NOMO-1 treated with DMSO at 0.1 percent for 48 hours (cell line): ENCODE data around the gene DSCAML1.

Experiments used
- DNase-seq: peaks from one replicate; lab custom pipeline; 2025; ENCODE audit not compliant: unreplicated experiment; lab: John Stamatoyannopoulos, UW

Gene DSCAML1

DNA sequence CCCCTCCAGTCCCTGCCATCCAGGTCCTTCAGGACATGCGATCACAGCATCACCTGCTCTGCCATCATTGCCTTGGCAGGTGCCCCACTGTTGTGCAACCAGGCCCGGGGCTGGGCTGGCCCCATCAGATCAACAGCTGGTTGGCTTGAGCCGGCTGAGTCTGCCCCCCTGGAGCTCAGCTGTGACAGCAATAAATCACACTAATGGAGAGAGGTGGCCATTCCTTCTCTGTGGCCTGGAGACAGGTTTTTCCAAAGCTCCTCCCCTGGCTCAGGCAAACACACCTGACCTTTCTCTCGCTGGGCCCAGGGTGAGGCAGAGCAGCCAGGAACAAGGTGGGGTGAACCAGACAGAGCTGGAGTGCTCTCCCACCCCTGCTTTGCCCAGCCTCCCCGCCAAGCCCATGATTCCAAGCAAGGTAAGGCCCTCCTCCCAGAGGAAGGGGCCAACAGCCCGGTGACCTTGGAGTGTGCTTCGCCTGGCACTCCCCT lies 36.4 kb upstream of the DSCAML1 start:
- no peak for DNase-seq

DNA sequence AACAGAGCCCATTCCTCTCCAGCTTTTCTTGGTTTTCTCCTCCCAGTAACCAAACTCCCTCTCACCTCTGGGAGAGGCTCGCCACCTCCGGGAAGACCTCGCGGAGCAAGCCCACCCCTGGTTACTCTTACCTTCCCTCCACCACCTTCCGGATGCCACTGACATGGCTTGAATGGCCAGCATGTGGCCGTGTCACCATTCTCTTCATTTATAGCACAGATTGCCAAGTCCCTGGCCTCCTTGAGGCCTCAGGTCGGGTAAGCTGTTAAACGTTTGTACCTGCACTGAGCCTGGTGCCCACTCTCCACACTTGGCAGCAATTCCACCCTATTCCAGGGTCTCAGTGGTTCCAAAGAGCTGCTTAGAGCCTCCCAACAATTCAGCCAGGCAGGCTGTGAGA lies 35.5 kb upstream of the DSCAML1 start:
- no peak for DNase-seq

DNA sequence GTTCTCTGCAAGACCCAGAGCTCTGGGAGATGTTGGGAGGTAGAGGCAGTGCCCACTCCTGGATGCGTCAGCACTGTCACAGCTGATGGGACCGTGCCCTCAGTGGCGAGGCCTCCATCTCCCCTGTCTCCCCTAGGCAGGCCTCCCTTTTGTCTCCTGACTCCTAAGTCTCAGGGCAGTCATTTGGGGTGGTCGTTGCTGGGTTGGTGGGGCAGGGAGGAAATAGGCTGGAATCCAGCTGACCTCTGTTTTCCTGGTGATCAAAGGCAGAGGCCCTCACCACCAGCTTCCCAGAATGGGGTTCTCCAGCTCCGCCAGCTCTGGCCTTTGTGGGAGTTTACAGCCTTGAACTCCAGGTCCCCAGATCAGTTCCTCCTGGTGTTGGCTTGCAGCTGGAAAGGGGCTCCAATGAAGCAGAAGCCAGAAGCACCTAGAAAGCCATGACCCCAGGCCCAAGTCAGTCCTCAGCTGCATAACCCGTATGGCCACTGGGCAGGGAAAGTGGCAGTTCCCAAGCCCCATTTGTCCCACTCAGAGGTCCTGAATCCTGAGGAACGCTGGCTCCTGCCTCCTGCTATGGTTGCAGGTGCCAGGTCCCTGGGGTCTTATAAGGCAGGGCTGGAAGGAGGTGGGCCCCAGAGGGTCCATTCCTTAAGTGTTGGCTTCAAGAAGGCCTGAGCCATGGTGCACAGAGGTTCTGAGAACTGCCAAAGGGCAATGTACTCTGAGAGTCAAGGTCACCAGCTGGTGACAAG lies 34.8 kb upstream of the DSCAML1 start:
- no peak for DNase-seq

DNA sequence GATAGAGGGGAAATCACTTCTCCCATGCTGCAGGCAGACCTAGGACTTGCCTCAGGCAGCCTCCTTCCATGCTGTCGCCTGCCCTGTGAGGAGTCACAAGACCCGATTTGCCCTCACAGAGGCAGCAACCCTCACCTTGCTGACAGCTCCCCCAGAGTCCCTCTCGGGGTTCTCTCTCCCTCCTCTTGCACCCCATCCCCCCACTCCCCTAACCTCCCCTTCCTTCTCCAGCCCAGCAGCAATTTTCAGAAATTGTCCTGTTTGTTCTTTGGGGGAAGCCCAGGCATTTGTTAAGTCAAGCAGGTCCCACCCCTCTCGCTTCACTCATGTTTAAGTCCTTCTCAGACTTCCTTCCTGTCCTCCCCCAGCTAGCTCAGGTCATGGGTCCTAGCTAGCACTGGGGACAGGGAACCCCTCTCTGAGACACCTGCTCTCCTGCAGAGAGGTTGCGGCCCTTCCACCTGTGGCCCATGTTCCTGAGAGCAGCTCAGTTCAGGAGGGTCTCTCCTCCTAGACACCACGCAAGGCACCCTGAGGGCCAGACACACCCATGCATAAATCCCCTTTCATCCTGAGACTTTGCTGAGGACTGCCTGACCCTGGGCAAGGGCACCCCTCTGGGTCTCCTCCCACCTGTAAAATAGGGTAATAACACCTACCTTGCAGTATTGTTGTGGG lies 33.8 kb upstream of the DSCAML1 start:
- no peak for DNase-seq

DNA sequence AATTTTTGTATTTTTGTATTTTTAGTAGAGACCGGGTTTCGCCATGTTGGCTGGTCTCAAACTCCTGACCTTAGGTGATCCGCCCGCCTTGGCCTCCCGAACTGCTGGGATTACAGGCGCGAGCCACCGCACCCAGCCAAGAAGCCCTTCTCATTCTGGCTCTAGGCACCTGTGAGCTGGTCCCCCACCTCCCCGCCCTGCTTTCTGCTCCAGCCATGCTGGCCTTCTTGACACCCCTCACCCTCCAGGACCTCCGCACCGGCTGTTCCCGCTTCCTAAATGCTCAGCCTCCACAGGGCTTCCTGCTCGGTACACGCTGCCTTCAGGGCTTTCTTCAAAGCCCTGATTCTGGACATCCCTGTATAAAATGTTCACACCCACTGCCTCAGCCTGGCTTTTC lies 33.1 kb upstream of the DSCAML1 start:
- DNase-seq: no peak

DNA sequence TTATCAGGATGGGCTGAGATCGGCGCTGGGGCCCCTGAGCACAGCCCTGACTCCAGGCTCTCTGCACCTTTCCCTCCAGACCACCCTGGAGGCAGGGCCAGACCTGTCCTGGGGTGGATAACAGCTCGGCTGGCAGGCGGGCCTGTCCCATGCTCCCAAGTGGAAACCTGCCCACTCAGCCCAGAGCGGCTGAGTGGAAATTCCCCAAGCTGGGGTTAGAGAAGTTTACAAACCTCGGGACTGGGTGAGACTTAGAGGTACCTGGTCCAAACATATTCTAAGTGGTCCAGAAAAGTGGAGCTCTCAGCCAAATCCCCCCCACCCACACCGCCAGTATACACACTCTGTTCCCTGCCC lies 32.3 kb upstream of the DSCAML1 start:
- no peak for DNase-seq

DNA sequence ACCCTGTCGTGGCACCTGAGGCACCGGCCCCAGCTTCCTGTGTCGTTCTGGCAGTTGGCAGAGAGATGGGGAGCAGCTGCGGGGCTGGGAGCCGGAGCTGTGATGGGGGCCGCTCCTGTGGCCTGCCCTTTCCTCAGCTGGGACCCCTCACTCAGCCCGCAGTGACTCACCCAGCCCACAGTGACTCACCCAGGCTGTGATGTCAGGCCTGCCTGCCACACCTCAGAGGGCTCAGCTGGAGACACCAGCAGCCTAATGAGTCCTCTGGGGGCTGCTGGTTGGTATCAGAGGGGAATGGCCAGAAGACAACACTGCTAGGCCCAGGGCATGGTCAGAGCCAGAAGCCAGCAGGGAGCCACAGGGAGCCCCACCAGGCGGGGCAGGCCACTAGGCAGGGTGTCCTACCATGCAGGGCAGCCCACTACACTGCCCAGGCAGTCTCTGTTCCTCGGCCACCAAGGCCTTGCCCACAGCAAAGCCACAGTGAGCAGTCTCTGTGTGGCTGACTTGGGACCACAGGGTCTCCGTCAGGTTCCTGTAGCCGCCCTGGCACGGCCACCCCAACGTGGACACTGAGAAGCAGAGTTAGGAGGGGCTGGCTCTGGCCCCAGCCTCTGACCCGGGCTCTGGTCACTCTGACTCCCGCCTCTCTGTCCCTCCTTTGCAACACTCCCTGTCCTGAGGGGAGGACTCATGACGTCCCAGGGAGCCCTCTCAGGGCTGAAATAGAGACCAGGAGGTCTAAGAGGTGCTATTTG lies 31.8 kb upstream of the DSCAML1 start:
- peak; percentile 28 for DNase-seq

DNA sequence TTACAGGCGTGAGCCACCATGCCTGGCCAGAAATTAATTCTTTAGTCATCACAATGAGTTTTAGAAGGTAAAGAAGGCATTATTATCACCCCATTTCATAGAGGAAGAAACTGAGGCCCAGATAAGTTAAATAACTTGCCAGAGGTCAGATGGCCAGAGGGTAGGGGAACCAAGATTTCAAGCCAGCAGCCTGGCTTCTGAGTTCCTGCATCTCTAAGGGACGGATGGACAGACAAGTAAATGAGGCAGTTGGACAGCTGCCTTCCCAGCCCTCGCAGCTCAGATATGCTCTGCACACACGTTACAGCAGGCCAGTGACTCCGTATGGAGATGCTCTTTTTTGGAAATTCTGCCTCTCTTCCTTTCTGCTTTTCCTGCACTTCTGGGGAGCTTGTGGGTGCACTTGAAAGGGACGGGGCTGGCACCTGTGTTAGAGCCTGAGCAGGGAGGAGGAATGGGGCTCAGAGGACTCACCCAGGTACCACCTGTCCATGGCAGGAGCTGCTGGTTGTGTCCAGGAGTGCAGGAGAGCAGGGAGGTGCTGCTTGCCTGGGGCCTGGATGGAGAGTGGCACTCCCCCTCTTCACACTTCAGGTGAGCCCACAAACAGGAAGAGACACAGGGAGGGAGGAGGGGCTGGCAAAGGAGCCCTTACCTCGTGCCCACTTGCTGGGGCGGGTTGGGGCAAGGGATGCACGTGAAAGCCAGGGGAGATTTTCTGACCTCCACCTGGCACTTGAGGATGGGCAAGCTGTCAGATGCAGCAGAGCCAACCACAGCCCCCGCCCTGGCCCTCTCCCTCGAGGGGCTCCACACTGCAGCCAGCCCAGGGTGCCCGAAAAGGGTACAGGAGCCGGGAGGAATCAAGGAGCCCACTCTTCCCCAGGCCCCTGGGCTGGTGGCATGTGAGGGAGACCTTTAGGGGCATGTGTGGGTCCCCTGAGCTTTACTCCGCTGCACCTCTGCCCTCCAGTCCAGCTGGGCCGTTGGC lies 30.8 kb upstream of the DSCAML1 start:
- no peak for DNase-seq

DNA sequence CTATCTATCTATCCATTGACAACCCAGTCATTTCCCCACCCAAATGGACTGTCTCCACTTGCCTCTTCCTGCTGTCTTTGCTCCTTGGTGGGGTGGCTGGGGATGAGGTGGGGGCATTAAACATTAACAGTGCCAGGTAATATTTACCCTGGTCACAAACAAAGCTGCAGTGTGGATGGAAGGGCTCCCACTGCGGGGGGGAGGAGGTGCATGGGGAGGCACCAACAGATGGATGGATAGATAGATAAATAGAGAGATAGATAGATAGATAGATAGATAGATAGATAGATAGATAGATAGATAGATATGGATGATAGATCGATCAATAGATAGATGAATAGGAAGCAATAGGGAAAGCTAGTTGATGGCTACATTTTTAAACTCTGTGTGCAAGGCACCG lies 29.8 kb upstream of the DSCAML1 start:
- DNase-seq: no peak

DNA sequence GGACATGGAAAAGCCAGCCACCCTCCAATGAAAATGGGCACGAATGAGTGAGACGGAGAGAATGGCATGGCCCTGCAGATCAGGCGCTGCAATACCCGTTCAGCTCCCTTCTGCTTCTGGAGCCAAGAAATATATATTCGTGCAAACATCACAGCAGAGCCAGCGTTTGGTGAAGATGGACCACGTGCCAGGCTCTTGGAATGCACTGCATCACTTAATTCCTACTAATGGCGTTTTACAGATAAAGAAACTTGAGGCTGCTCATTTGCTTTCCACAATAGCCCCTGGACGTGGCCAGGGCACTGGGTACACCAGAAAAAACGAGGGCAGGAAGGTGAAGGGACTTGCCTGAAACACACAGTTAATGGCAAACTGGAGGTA lies 29.2 kb upstream of the DSCAML1 start:
- no peak for DNase-seq

DNA sequence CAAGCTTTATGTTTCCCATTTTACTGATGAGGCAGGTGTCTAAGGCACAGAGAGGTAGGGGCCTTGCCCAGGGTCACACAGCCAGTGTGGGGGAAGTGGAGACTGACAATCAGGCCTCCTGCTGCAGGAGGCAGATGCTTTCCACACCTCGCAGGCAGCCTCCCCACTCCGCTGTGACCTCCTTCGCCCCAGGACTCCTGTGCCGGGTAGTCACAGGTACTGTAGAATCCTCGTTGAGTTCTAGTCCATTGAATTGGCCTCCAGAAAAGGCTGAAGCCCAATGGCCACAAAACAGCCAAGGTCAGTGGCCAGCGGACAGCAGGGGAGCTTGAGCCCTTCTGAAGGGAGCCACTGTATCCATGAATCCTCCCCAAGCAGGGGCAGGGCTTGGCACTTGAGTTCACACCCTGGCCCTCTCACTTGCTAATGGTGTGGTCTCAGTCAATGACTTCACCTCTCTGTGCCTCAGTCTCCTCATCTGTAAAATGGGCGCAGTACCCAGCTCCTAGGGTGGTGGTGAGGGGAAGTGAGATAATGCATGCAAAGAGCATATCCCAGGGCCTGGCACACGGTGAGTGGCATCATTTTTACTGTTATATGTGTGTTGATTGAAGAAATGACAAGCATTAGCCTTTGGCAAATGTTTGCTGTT lies 28.6 kb upstream of the DSCAML1 start:
- DNase-seq: no peak

DNA sequence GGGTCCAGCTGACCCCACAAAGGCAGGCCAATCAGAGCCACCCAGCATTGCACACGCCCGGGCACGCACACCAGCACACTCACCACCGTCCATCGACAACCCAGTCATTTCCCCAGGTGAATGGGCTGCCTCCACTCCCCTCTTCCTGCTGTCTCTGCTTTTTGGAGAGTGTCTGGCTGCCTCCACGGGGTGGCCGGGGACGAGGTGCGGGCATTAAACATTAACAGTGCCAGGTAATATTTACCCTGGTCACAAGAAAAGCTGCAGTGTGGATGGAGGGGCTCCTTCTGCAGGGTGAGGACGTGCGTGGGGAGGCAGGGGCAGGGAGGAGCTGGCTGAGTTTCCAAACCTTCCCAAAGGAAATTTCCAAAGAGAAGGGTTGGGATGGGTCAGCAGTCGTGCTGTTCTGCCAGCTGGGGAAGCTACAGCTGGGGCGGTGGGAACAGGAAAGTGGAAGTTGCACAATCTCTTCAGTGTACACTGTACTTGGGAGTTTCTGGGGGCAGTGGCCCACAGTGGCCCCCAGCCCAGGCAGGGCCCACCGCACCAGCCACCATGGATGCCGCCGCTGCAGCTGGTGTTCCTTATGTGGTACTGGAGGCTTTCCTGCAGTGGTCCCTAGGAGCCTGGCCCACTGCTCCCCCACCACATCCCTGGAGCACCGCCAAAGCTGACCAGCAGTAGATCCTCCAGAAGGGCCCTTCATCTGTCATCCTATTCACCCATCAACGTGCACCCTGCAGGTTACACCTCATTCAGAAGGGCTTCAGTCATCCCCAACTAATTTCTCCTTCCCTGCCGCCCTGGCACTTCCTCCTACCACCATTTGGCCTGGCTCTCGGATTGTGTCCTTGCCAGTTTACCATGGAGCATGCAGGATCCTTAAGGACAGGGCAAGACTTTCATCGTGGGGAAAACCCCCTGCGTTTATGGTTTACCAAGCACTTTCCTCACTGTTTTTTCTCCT lies 27.8 kb upstream of the DSCAML1 start, which contains the start of gene FXYD2:
Gene FXYD2 (minus strand): TSS at position 174 of the 967 bp plus-strand sequence. CDS start 66 bp downstream, at position 108.
- no peak for DNase-seq

DNA sequence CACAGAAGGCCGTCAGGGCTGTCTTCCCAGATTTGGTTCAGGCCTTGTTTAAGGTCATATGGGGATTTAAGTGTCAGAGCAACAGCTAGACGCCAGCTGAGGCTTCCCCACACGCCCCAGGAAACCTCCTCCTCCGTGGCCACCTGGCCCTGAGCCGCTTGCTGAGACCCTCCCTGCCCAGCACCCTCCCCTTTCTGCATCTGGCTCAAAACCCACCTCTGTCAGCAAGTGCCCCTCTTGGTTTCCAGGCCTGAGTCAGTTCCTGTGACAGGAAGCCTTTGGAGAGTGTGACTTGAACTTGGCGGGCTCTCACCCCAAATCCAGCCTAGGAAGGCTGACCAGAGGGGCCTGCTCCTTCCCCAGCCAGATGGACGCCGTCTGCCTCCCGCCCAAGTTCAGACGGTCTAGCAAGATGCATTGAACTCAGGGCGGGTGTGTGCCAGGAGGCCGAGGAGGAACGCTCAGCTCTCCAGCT lies 27.0 kb upstream of the DSCAML1 start:
- no peak for DNase-seq

DNA sequence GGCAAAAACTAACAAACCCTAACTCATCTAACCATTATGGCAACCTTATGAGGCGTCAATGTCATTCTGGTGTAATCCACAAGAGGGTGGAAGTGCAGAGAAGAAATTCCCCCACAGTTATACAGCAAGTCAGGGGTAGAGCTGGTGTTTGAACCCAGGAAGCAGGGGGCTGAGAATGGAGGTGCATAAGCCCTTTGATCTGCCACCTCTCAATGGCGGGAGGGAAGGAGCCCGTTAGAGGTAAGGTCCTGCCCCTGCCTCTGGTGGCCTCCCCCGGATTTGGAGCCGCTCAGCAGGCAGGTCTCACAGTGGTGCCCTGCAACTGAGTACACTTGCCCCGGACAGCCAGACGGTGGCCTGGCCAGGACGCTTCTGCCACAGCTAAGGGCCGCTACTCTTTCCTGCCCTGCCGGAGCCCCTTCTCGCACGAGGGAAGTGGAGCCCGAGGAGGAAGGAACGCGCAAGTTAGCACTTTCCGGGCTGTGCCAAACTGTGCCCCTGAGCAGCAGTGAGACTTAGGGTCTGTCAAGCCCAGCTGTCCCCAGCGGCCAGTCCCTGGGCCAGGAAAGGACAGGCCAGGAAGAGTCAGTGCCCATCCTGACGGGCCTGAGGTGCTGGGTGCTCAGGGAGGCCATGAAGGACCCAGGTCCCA lies 26.4 kb upstream of the DSCAML1 start:
- DNase-seq: peak; percentile 58

DNA sequence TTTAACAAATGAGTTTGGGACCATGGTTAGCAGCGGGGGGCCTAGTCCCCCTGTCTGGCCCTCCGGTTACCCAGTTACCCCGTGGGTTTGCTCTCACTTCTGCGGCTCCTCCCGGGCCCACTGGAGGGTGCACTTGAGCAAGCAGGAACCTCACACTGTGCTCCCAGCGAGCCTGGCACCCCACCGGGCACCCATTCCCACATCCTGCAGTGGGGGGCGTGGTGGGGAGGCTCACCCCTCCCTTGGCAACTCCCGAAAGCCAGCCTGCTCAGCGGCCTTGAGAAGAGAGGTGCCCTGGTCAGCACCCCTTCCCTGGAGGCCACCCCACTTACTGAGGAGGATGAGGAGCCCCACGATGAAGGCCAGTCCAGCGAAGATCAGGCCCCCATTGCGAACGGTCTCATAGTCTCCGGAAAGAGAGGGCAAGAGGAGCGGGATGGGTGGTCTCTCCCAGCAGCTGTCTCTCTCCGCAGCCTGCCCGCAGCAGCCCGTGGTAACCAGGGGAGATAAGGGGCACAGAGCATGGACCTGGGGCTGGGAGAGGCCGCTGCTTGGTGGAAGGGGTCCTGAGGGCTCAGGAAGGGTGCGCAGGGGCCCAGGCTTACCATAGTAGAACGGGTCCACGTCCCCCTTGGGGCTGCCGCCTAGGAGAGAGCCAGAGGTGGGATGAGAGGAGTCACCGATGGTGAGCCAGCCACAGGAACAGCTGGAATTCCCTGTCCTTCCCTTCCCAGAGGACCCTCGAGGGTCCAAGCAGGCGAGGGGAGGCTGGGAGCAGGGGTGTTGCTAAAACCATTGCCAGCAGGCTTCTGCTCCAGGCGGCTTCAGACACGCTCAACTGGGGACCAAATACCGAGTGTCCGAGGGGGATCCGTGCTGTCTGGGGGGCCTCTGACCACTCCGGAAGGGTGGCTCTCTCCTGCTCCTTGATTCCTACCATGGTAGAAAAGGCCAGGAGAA lies 25.3 kb upstream of the DSCAML1 start:
- no peak for DNase-seq

DNA sequence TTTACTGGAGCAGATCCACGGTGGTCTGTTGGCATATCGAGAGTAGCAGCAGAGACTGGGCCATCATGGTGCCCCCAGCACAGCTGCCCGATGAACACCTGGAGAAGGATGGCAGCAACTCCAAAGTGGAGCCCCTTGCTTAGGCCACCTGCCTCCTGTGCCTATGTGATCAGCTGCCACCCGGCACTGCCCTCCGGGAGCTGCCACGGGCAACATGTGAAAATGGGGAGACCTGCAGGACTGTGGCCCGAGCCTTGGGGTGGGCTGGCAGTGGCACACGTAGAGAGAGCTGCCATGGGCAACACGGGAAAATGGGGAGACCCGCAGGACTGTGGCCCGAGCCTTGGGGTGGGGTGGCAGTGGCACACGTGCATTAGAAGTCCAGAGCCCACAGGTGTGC lies 24.4 kb upstream of the DSCAML1 start:
- DNase-seq: no peak

DNA sequence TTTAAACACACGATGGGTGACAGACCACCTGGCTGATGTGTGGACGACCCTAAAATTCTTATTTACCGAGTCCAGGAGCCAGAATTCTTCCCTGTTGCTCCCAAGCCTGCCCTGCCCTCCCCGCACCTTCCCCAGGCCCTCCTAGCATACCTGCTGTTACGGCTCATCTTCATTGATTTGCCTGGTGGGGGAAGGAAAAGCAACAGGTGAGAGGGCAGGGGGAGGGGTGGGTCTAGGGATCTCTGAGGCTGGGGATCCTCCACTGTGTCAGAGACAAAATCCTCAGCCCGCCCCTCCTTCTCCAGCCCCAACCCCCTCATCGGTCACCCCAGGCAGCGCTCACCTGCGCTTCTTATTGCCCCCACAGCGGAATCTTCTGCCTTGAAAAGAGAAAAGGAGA lies 23.5 kb upstream of the DSCAML1 start:
- no peak for DNase-seq
